ENCODE data around the gene ETF1.
"Not testable (repeated sequence)": the region's sequence is repeated elsewhere in the genome, so short reads cannot be mapped to it uniquely, and the experiment has no call there.

Gene ETF1

GRCh38 chr5:138476918-138477317 is 66.1 kb downstream of the ETF1 start:
- TF ChIP-seq CTCF (IDR thresholded peaks at IDR 0.05; ENCODE audit: extremely low read depth, missing control alignments) = no peak
- no peak for DNase-seq (ENCODE audit: low spot score)

GRCh38 chr5:138473151-138473550 is 69.9 kb downstream of the ETF1 start:
- not testable (repeated sequence) for DNase-seq (ENCODE audit: low spot score)

- no peak for DNase-seq (ENCODE audit: low spot score)
- TF ChIP-seq CTCF (IDR thresholded peaks at IDR 0.05; ENCODE audit: extremely low read depth, missing control alignments) = no peak
These were observed 70.7 kb downstream of the ETF1 start for GRCh38 chr5:138472353-138472752.

- no peak for TF ChIP-seq CTCF (IDR thresholded peaks at IDR 0.05; ENCODE audit: extremely low read depth, missing control alignments)
- no peak for DNase-seq (ENCODE audit: low spot score)
These were observed 72.0 kb downstream of the ETF1 start for GRCh38 chr5:138471052-138471361.

GRCh38 chr5:138470322-138471051 is 72.5 kb downstream of the ETF1 start:
- no peak for DNase-seq (ENCODE audit: low spot score)
- TF ChIP-seq CTCF (IDR thresholded peaks at IDR 0.05; ENCODE audit: extremely low read depth, missing control alignments) = no peak

- TF ChIP-seq CTCF (IDR thresholded peaks at IDR 0.05; ENCODE audit: extremely low read depth, missing control alignments) = no peak
- no peak for DNase-seq (ENCODE audit: low spot score)
These were observed 73.3 kb downstream of the ETF1 start for GRCh38 chr5:138469540-138470321.

- TF ChIP-seq CTCF (IDR thresholded peaks at IDR 0.05; ENCODE audit: extremely low read depth, missing control alignments) = no peak
These were observed 74.0 kb downstream of the ETF1 start for GRCh38 chr5:138468966-138469539.

More at GRCh38 chr5:138468966-138469539, 74.0 kb downstream of the ETF1 start:
- no peak for DNase-seq (ENCODE audit: low spot score)
